ENCODE data around the gene OR10S1. TPM values are rescaled to one million over a fixed set of nuclear protein-coding genes. Genes with fewer than 3 reads are reported as not detected.

The OR10S1 gene
- total RNA-seq, result not detected in 2 replicates

GRCh38 chr11:123977731-123978347 is at the start of gene OR10S1:
Gene OR10S1, minus strand, starts transcription at chr11:123977781. Its CDS starts 117 bp downstream, at chr11:123977664.

GRCh38 chr11:124026498-124026897 is 48.9 kb upstream of the OR10S1 start, which contains the start of gene OR10G8:
Gene OR10G8, plus strand, starts transcription at chr11:124026798. Its CDS starts 2,825 bp downstream, at chr11:124029623.

GRCh38 chr11:124012697-124013096 is 35.1 kb upstream of the OR10S1 start, which contains the start of gene OR10G4:
Gene OR10G4, plus strand, starts transcription at chr11:124012997. Its CDS starts 2,578 bp downstream, at chr11:124015575.

GRCh38 chr11:123995119-123995518 is 17.5 kb upstream of the OR10S1 start, which contains the start of gene OR10G6:
Gene OR10G6, minus strand, starts transcription at chr11:123995161. Its CDS starts 0 bp downstream, at chr11:123995161.

GRCh38 chr11:123943738-123944137 is 33.8 kb downstream of the OR10S1 start, which contains the start of gene OR6T1:
Gene OR6T1, minus strand, starts transcription at chr11:123943838. Its CDS starts 0 bp downstream, at chr11:123943838.

GRCh38 chr11:123939317-123939716 is 38.3 kb downstream of the OR10S1 start, which contains the start of gene OR4D5:
Gene OR4D5, plus strand, starts transcription at chr11:123939617. Its CDS starts 0 bp downstream, at chr11:123939617.

Other genes starting within 250 kb of the OR10S1 start
- 4.0 and 7.9 TPM in 2 replicates for gene ZNF202, start 236.1 kb downstream of the OR10S1 start, total RNA-seq
- not detected in 2 replicates for gene OR6X1, start 223.3 kb downstream of the OR10S1 start, total RNA-seq
- 0.09 TPM in 1 of 2 replicates, not detected in the other for gene OR6M1, start 171.4 kb downstream of the OR10S1 start, total RNA-seq
- gene TMEM225, start 92.1 kb downstream of the OR10S1 start, total RNA-seq, result not detected in 2 replicates
- not detected in 2 replicates for gene OR8D4, start 75.6 kb downstream of the OR10S1 start, total RNA-seq
- gene OR4D5, start 38.2 kb downstream of the OR10S1 start, total RNA-seq, result not detected in 2 replicates
- not detected in 2 replicates for gene OR6T1, start 33.9 kb downstream of the OR10S1 start, total RNA-seq
- gene OR10G6, start 17.4 kb upstream of the OR10S1 start, total RNA-seq, result not detected in 2 replicates
- not detected in 2 replicates for gene OR10G4, start 35.2 kb upstream of the OR10S1 start, total RNA-seq
- not detected in 2 replicates for gene OR10G9, start 45.2 kb upstream of the OR10S1 start, total RNA-seq
- not detected in 2 replicates for gene OR10G8, start 49.0 kb upstream of the OR10S1 start, total RNA-seq
- gene OR10G7, start 63.5 kb upstream of the OR10S1 start, total RNA-seq, result not detected in 2 replicates
- gene VWA5A, start 137.7 kb upstream of the OR10S1 start, total RNA-seq, result 1.7 and 5.3 TPM in 2 replicates
- gene OR10D3, start 205.6 kb upstream of the OR10S1 start, total RNA-seq, result not detected in 2 replicates